PC-3 (cell line): ENCODE data around the gene WWP2. TPM values are rescaled to one million over a fixed set of nuclear protein-coding genes. Genes with fewer than 3 reads are reported as not detected.
"Not testable (repeated sequence)": the region's sequence is repeated elsewhere in the genome, so short reads cannot be mapped to it uniquely, and the experiment has no call there.

Experiments
- ATAC-seq: fragments of 200-7000 bp; cut with Tn5 transposase; 2 replicates; pipeline ENCODE4 v1.9.1; 2020; ENCODE audit warnings: mild to moderate bottlenecking, moderate library complexity
- BruUV-seq: library from RNA; stranded (reverse); fragments of 400-500 nt; replicated peaks from 2 replicates; lab custom pipeline; 2021; lab: Mats Ljungman, UMichigan
- CTCF ChIA-PET: fragments of 300-600 bp; sonication (Branson Sonifier 250); formaldehyde crosslinking; loops from one replicate; lab custom pipeline; 2022; ENCODE audit warnings: antibody characterized with exemption; lab: Charles Lee
- POLR2A ChIA-PET: fragments of 300-600 bp; sonication (Branson Sonifier 250); formaldehyde crosslinking; loops from one replicate; lab custom pipeline; 2022; ENCODE audit warnings: antibody characterized with exemption; ENCODE audit not compliant: unreplicated experiment; lab: Charles Lee
- DNase-seq: peaks from one replicate; pipeline ENCODE4 v3.0.0-alpha.2; 2015
- H2AFZ ChIP-seq: fragments of 300-600 bp; sonication (generic); 2 replicates; pipeline ENCODE4 v1.6.0; 2016; ENCODE audit warnings: antibody characterized with exemption, low read length
- H3F3A ChIP-seq: fragments of 300-600 bp; sonication (generic); one replicate; pipeline ENCODE4 v1.6.0; 2017; ENCODE audit warnings: antibody characterized with exemption, low read length, control low read depth, mild to moderate bottlenecking; ENCODE audit not compliant: unreplicated experiment
- H3K27ac ChIP-seq: fragments of 300-600 bp; sonication (generic); 2 replicates; pipeline ENCODE4 v1.5.1; 2016; ENCODE audit warnings: mild to moderate bottlenecking, low read length
- H3K27me3 ChIP-seq: fragments of 300-600 bp; sonication (generic); 2 replicates; pipeline ENCODE4 v1.6.1; 2016; ENCODE audit warnings: low read length, mixed read lengths
- H3K36me3 ChIP-seq: fragments of 300-600 bp; sonication (generic); 2 replicates; pipeline ENCODE4 v1.6.1; 2016; ENCODE audit warnings: low read depth, mixed run types, low read length, mixed read lengths
- H3K4me1 ChIP-seq: fragments of 300-600 bp; sonication (generic); 2 replicates; pipeline ENCODE4 v1.5.1; 2016; ENCODE audit warnings: low read length; ENCODE audit not compliant: insufficient read depth
- H3K4me2 ChIP-seq: fragments of 300-600 bp; sonication (generic); 2 replicates; pipeline ENCODE4 v1.6.0; 2016; ENCODE audit warnings: low read length
- H3K4me3 ChIP-seq: fragments of 300-600 bp; sonication (generic); 2 replicates; pipeline ENCODE4 v1.5.1; 2016; ENCODE audit warnings: mild to moderate bottlenecking, low read length, mixed read lengths
- H3K79me2 ChIP-seq: fragments of 300-600 bp; sonication (generic); 2 replicates; pipeline ENCODE4 v1.6.1; 2017; ENCODE audit warnings: low read length, mixed read lengths
- H3K9ac ChIP-seq: fragments of 300-600 bp; sonication (generic); 2 replicates; pipeline ENCODE4 v1.6.0; 2016; ENCODE audit warnings: mild to moderate bottlenecking, low read length
- H3K9me2 ChIP-seq: fragments of 300-600 bp; sonication (generic); replicated peaks from 2 replicates; pipeline ENCODE4 v1.6.1; 2016; ENCODE audit warnings: mixed run types, low read length, mixed read lengths
- H3K9me3 ChIP-seq: fragments of 300-600 bp; sonication (generic); 2 replicates; pipeline ENCODE4 v1.6.1; 2016; ENCODE audit warnings: low read length, mixed read lengths
- H4K20me1 ChIP-seq: fragments of 300-600 bp; sonication (generic); 2 replicates; pipeline ENCODE4 v1.6.1; 2016; ENCODE audit warnings: low read length, mixed read lengths
- CTCF ChIP-seq: fragments of 300-600 bp; sonication (generic); conservative IDR thresholded peaks from 2 replicates; pipeline ENCODE4 v1.5.1; 2017; ENCODE audit warnings: antibody characterized with exemption, low read depth, mild to moderate bottlenecking, low read length
- EZH2 ChIP-seq: fragments of 300-600 bp; sonication (generic); IDR thresholded peaks from one replicate; pipeline ENCODE4 v1.6.1; 2017; ENCODE audit warnings: antibody characterized with exemption, mild to moderate bottlenecking, low read length; ENCODE audit not compliant: unreplicated experiment
- EZH2phosphoT487 ChIP-seq: fragments of 300-600 bp; sonication (generic); IDR thresholded peaks from 2 replicates; pipeline ENCODE4 v1.6.1; 2018; ENCODE audit warnings: mild to moderate bottlenecking, antibody characterized with exemption, low read length, borderline replicate concordance
- intact Hi-C: fragments of 100-400 bp; cut with micrococcal nuclease; formaldehyde crosslinking; loops from 2 replicates; pipeline ENCODE4 v1.9.0; 2023
- total RNA-seq: library from RNA; depleted of rRNA; stranded (reverse); fragments of >200 nt; gene quantifications from 2 replicates; pipeline ENCODE4 v1.2.3, GENCODE V29; 2014

Gene WWP2
- total RNA-seq, 1 experiment from 2014 or later, result 15.8 TPM

DNA sequence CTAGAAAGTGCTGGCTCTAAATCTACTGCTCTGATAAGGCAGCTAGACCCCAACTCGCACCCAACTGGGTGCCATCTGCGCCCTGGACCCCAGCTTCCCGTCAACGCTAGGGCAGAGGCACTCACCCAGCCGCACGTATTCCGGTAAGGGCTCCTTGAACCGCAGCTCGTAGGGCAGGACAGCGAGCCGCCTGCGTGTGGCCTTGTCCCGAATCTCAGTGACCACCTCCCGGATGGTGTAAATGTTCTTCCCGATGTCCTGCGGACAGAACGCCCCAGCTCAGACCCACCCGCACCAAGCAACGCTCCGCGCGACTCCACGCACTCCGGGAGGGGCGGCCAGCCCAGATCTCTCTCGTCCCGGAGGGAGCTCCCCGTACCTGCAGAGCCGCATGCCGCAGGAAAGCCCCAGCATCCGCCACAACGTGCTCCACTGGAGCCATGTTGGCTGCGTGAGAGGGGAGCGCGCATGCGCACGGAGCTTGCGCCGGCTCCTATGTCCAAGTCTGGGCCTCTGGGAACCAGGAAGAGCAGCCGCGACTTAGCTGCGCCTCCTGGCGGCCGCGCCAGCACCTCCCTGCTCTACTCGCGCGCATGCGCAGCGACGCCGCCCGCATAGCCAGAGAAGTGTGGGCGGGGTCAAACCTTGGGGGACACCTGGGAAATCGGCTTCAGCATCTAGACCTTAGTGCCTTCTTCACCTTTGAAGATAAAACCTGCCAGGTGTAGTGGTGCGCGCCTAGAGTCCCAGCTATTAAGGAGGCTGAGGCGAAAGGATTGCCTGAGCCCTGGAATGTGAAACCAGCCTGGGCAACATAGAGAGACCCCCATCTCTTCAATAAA is 7.4 kb upstream of the WWP2 start, which contains the start of gene NOB1:
TSS of gene NOB1 (minus strand) at position 458 of the 842 bp plus-strand sequence. CDS start at position 442, 16 bp downstream.
- Histone ChIP-seq H3K9me3 (no peaks in the 10 kb centered on the region), H3K79me2 (peaks cover 46% of the 10 kb centered on the region), H3K4me1 (peaks cover 6% of the 10 kb centered on the region), H4K20me1 (peaks cover 19% of the 10 kb centered on the region), H3K9ac (peak within 1 kb of the TSS; percentile 99), H3K9me2 (no peaks in the 10 kb centered on the region), H2AFZ (peak within 1 kb of the TSS; percentile 79), H3K27me3 (no peaks in the 10 kb centered on the region), H3K36me3 (peaks cover 17% of the 10 kb centered on the region), H3F3A (no peaks in the 10 kb centered on the region), H3K4me2 (peak within 1 kb of the TSS; percentile 98), H3K27ac (peak within 1 kb of the TSS; percentile 49), H3K4me3 (peak within 1 kb of the TSS; percentile 98)
- BruUV-seq, result TSS peak; percentile 71
- ATAC-seq (peak; percentile 92), DNase-seq (peak; percentile 95)
- ChIA-PET CTCF (interaction anchor here (0.5 to 1.4 kb wide), 5 partner anchors 29 to 359 kb away, joined by 3 to 7 read pairs (median 3); partner anchors contain the start of gene NQO1), POLR2A (interaction anchor here (0.5 to 0.6 kb wide), 3 partner anchors 27 to 188 kb away, joined by 4 to 26 read pairs (median 5); no protein-coding TSS in a partner anchor)
- TF ChIP-seq EZH2phosphoT487 (no peak), EZH2 (no peak), CTCF (peak; percentile 82)
- intact Hi-C loops, result loop anchor here (1.0 to 10.0 kb wide), 3 partner anchors 28 to 360 kb away; partner anchors contain the start of gene NQO1

DNA sequence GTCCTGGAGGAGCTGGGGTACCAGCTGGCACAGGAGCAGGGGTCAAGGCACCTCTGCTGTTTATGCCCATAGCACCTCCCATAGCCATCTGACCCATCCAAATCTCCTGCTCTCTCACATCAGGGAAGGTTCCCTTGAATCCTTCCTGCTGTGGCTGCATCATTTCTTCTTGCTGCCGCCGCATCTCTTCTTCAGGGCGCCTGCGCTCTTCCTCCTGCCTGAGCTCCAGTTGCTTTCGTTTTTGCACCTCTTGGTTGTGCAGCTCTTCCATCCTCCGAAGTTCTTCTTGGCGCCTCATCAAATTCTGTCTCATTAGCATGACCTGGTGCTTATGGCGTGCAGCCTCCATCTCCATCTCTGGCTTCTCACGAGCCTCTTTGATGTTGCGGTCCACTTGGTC is 5.4 kb upstream of the WWP2 start:
- Histone ChIP-seq H3K9me2 (no peaks in the 10 kb centered on the region), H3F3A (no peaks in the 10 kb centered on the region), H3K4me1 (peaks cover 9% of the 10 kb centered on the region), H3K9ac (no peak overlapping the region), H3K4me3 (no peak overlapping the region), H3K36me3 (peaks cover 7% of the 10 kb centered on the region; the same call in 1 of the 2 replicates), H2AFZ (no peak overlapping the region), H3K4me2 (no peak overlapping the region), H3K27ac (no peak overlapping the region), H3K27me3 (no peaks in the 10 kb centered on the region), H3K79me2 (peaks cover 30% of the 10 kb centered on the region), H4K20me1 (peaks cover 19% of the 10 kb centered on the region), H3K9me3 (no peaks in the 10 kb centered on the region)
- intact Hi-C loops, result loop anchor here (10.0 kb wide), 1 partner anchor 362 kb away; no protein-coding TSS in a partner anchor
- CTCF ChIA-PET, result no interaction called here
- BruUV-seq, result no TSS peak
- TF ChIP-seq EZH2 (no peak), EZH2phosphoT487 (no peak), CTCF (no peak)
- ATAC-seq (no peak), DNase-seq (no peak)
- POLR2A ChIA-PET, result no interaction called here

GRCh38 chr16:69757375-69757774 is 4.8 kb upstream of the WWP2 start:
- H3K9me2 ChIP-seq, H2AFZ ChIP-seq, H3K27ac ChIP-seq, H3K27me3 ChIP-seq, H3F3A ChIP-seq, H3K4me3 ChIP-seq, ATAC-seq, H3K4me2 ChIP-seq, POLR2A ChIA-PET, BruUV-seq, H3K9ac ChIP-seq, H3K36me3 ChIP-seq, CTCF ChIA-PET, DNase-seq, H3K9me3 ChIP-seq: not testable (repeated sequence)
- H3K79me2 ChIP-seq, result peaks cover 24% of the 10 kb centered on the region
- intact Hi-C loops, result loop anchor here (10.0 kb wide), 1 partner anchor 363 kb away; no protein-coding TSS in a partner anchor
- peaks cover 12% of the 10 kb centered on the region for H3K4me1 ChIP-seq
- peaks cover 14% of the 10 kb centered on the region for H4K20me1 ChIP-seq
